Measurements from ENCODE around the gene LHFPL6. TPM values are rescaled to one million over a fixed set of nuclear protein-coding genes. Genes with fewer than 3 reads are reported as not detected.
"Not testable (repeated sequence)": the region's sequence is repeated elsewhere in the genome, so short reads cannot be mapped to it uniquely, and the experiment has no call there.

Gene LHFPL6
- total and polyA plus RNA-seq, 5 donors from 2014 or later = 0.20 to 0.42 TPM; not detected in 3

DNA sequence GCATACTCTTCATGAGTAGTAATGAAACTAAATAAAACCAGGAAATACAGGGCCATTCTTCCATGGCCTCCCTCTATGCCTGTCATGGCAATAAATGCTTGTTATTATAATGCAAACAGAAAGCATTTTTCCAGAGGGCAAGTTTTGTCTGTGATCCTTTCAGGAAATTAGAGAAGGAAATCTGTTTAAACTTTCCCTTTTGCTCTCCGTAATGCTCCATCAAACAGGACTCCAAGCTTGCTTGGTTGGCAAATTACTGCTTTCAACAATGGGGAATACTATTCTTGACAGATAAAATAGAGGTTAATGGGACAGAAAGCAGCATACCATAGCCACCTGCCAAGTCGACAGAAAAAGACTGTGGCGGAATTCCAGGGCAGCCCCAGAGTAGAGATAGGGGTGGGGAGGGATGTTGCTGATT, 252.5 kb downstream of the LHFPL6 start:
- no peaks in the 10 kb centered on the region for H3K36me3 ChIP-seq (ENCODE audit: control insufficient read depth, insufficient read depth, low read length)
- H3K27me3 Mint-ChIP-seq = peaks cover 4% of the 10 kb centered on the region
- ATAC-seq (ENCODE audit: low read depth in 2 of 2) = no peak
- no peaks in the 10 kb centered on the region for H3K4me1 Mint-ChIP-seq
- H3K4me3 Mint-ChIP-seq = no peak overlapping the region
- H3K27ac Mint-ChIP-seq = no peak overlapping the region
- H3K4me1 ChIP-seq (ENCODE audit: control insufficient read depth, insufficient read depth, low read length, poor library complexity, severe bottlenecking) = no peaks in the 10 kb centered on the region
- H3K27me3 ChIP-seq (ENCODE audit: control insufficient read depth, insufficient read depth, low read length) = no peaks in the 10 kb centered on the region
- no peaks in the 10 kb centered on the region for H3K36me3 Mint-ChIP-seq
- H3K9me3 ChIP-seq (ENCODE audit: control insufficient read depth in 2 of 2, low read length in 2 of 2) = no peaks in the 10 kb centered on the region
- H3K9me3 Mint-ChIP-seq = peaks cover 0 to 9% (median 0%) of the 10 kb centered on the region in 7 donors
- no peak for DNase-seq
- H3K4me3 ChIP-seq (ENCODE audit: low read depth, low read length) = no peak overlapping the region
- no peak overlapping the region for H3K27ac ChIP-seq (ENCODE audit: insufficient read depth, low read length, poor library complexity, severe bottlenecking)

DNA sequence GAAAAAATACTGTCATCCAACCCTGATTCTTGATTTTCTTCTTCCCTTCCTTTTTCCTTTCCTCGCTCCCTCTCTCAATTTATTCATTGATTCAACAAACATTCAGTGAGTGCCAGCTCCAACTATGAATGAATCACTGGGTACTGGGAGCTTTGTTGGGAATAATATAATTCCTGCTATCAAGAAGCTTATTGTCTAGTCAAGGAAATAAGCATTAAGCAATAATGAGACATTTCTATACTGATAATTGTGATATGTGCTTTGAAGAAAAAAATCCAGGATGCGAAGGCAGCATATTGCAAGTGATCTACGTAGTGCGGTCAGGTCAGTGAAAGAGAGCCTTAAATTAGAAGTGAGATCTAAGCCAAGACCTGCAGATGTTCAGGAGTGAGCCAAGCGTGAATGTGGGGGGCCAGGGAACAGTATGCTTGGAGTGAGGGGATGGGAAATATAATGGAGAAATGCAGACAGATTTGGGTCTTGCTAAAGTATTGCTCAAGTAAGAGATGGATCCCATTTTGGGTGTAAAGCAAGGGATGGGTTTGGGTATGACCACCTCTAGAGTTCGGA, 253.5 kb downstream of the LHFPL6 start:
- H3K4me3 Mint-ChIP-seq = no peak overlapping the region
- no peaks in the 10 kb centered on the region for H3K4me1 Mint-ChIP-seq
- Histone ChIP-seq H3K27ac (ENCODE audit: insufficient read depth, low read length, poor library complexity, severe bottlenecking) (no peak overlapping the region), H3K9me3 (ENCODE audit: control insufficient read depth in 2 of 2, low read length in 2 of 2) (no peaks in the 10 kb centered on the region), H3K4me3 (ENCODE audit: low read depth, low read length) (no peak overlapping the region), H3K27me3 (ENCODE audit: control insufficient read depth, insufficient read depth, low read length) (no peaks in the 10 kb centered on the region), H3K36me3 (ENCODE audit: control insufficient read depth, insufficient read depth, low read length) (no peaks in the 10 kb centered on the region), H3K4me1 (ENCODE audit: control insufficient read depth, insufficient read depth, low read length, poor library complexity, severe bottlenecking) (no peaks in the 10 kb centered on the region)
- no peak for DNase-seq
- H3K36me3 Mint-ChIP-seq = no peaks in the 10 kb centered on the region
- no peak overlapping the region for H3K27ac Mint-ChIP-seq
- peaks cover 0 to 8% (median 0%) of the 10 kb centered on the region in 7 donors for H3K9me3 Mint-ChIP-seq
- ATAC-seq (ENCODE audit: low read depth in 2 of 2) = no peak
- peaks cover 4% of the 10 kb centered on the region for H3K27me3 Mint-ChIP-seq

DNA sequence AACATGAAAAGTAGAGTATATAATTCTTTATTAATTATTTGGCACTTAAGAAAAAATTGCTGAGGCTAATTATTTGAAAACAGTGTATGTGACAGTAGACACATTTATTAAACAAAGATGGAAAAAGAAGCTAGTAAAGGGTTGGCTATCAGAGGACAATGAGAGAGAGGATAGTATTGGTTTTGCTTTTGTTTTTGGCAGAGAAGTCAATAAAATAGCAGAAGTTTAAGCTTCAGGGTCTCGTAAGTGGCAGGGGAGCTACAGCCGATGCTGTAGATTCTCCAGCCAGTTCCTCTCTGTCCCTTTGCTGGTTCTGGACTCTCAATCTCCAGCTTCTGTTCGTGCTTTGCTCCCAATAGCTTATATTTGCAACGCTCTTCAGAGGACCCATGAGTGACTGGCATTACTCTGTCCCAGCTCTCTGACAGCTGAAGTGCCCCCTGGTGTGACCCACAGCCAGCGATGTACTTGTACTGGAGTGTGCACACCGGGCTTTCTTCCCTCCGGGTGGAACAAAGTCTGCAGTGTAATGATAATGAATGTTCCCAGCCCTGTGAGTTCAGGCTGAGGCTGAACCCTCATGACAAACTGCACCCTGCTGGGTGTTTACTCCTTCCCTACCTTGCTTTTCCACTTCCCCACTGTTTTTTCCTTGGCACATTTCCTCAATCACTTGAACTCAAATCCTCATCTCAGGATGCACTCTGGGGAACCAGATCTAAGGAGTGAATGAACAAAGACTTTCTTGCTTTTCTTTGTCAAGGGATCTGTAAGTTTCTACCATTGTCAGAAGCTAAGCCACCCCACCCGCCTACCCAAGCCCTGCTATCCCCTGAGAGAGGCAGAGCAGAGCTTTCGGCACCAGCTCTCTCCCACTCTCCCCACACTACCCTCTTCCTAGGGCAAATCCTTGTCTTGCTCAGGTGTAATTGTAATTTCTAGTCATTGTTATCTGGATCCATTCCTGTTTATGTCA, 254.8 kb downstream of the LHFPL6 start:
- H3K36me3 ChIP-seq (ENCODE audit: control insufficient read depth, insufficient read depth, low read length) = no peaks in the 10 kb centered on the region
- Mint-ChIP-seq H3K36me3 (no peaks in the 10 kb centered on the region), H3K9me3 (peaks cover 0 to 8% (median 0%) of the 10 kb centered on the region in 7 donors), H3K27me3 (peaks cover 4% of the 10 kb centered on the region), H3K4me1 (no peaks in the 10 kb centered on the region), H3K4me3 (no peak overlapping the region), H3K27ac (no peak overlapping the region)
- no peak overlapping the region for H3K27ac ChIP-seq (ENCODE audit: insufficient read depth, low read length, poor library complexity, severe bottlenecking)
- DNase-seq (no peak), ATAC-seq (ENCODE audit: low read depth in 2 of 2) (no peak)
- no peak overlapping the region for H3K4me3 ChIP-seq (ENCODE audit: low read depth, low read length)
- H3K27me3 ChIP-seq (ENCODE audit: control insufficient read depth, insufficient read depth, low read length) = no peaks in the 10 kb centered on the region
- no peaks in the 10 kb centered on the region for H3K9me3 ChIP-seq (ENCODE audit: control insufficient read depth in 2 of 2, low read length in 2 of 2)
- no peaks in the 10 kb centered on the region for H3K4me1 ChIP-seq (ENCODE audit: control insufficient read depth, insufficient read depth, low read length, poor library complexity, severe bottlenecking)

DNA sequence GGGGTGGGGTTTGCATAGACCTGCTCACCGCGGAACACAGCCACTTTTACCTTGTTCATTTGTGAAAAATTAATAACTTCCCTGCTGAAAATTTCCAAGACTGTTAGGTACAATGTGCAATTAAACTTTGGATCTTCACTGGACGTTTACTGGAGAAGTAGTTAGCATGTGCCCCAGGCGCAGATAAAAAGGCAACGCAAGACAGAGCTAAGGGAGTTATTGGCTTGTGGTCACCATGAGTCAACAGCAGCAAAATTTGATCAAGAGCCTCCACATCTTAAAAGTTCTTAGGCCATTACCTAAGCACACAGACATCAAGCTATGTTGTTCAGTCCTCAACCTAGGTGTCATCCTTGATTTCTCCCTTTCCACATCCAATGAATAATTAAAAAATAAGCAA, 257.0 kb downstream of the LHFPL6 start:
- Mint-ChIP-seq H3K4me3 (no peak overlapping the region), H3K27me3 (peaks cover 4% of the 10 kb centered on the region), H3K9me3 (peaks cover 0 to 8% (median 0%) of the 10 kb centered on the region in 7 donors), H3K36me3 (no peaks in the 10 kb centered on the region), H3K4me1 (no peaks in the 10 kb centered on the region), H3K27ac (no peak overlapping the region)
- Histone ChIP-seq H3K27me3 (ENCODE audit: control insufficient read depth, insufficient read depth, low read length) (no peaks in the 10 kb centered on the region), H3K9me3 (ENCODE audit: control insufficient read depth in 2 of 2, low read length in 2 of 2) (no peaks in the 10 kb centered on the region), H3K27ac (ENCODE audit: insufficient read depth, low read length, poor library complexity, severe bottlenecking) (no peak overlapping the region), H3K4me3 (ENCODE audit: low read depth, low read length) (no peak overlapping the region), H3K4me1 (ENCODE audit: control insufficient read depth, insufficient read depth, low read length, poor library complexity, severe bottlenecking) (no peaks in the 10 kb centered on the region), H3K36me3 (ENCODE audit: control insufficient read depth, insufficient read depth, low read length) (no peaks in the 10 kb centered on the region)
- ATAC-seq (ENCODE audit: low read depth in 2 of 2) (no peak), DNase-seq (no peak)

DNA sequence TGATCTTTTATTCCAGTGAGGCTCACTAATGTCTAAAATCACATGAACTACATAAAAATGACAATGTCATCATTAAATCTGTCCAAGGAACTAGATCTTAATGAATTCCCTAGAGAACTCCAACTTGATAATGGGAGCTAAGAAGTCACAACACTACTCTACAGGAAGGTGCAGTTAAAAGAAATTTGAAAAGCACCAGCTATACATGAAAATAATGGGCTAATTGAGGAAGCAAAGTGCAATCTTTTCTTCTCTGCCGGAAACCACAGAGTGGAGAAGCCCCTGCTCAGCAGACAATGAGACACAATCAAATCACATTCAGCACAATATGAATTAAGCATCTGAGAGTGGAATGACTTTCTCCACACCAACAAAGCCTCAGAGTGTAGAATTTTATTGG, 261.7 kb downstream of the LHFPL6 start:
- no peaks in the 10 kb centered on the region for H3K27me3 ChIP-seq (ENCODE audit: control insufficient read depth, insufficient read depth, low read length)
- no peak overlapping the region for H3K27ac Mint-ChIP-seq
- H3K4me1 Mint-ChIP-seq = no peaks in the 10 kb centered on the region
- no peaks in the 10 kb centered on the region for H3K36me3 Mint-ChIP-seq
- ATAC-seq (ENCODE audit: low read depth in 2 of 2) = no peak
- no peak overlapping the region for H3K4me3 ChIP-seq (ENCODE audit: low read depth, low read length)
- H3K9me3 ChIP-seq (ENCODE audit: control insufficient read depth in 2 of 2, low read length in 2 of 2) = no peaks in the 10 kb centered on the region
- H3K36me3 ChIP-seq (ENCODE audit: control insufficient read depth, insufficient read depth, low read length) = no peaks in the 10 kb centered on the region
- peaks cover 0 to 2% (median 0%) of the 10 kb centered on the region in 7 donors for H3K9me3 Mint-ChIP-seq
- DNase-seq = no peak
- H3K27me3 Mint-ChIP-seq = no peaks in the 10 kb centered on the region
- no peaks in the 10 kb centered on the region for H3K4me1 ChIP-seq (ENCODE audit: control insufficient read depth, insufficient read depth, low read length, poor library complexity, severe bottlenecking)
- H3K4me3 Mint-ChIP-seq = no peak overlapping the region
- H3K27ac ChIP-seq (ENCODE audit: insufficient read depth, low read length, poor library complexity, severe bottlenecking) = no peak overlapping the region

- H3K4me3 Mint-ChIP-seq; H3K4me3 ChIP-seq (ENCODE audit: low read depth, low read length); H3K9me3 Mint-ChIP-seq; H3K9me3 ChIP-seq (ENCODE audit: control insufficient read depth in 2 of 2, low read length in 2 of 2); H3K4me1 ChIP-seq (ENCODE audit: control insufficient read depth, insufficient read depth, low read length, poor library complexity, severe bottlenecking); H3K27me3 ChIP-seq (ENCODE audit: control insufficient read depth, insufficient read depth, low read length); ATAC-seq (ENCODE audit: low read depth in 2 of 2); H3K36me3 ChIP-seq (ENCODE audit: control insufficient read depth, insufficient read depth, low read length); H3K27me3 Mint-ChIP-seq; H3K36me3 Mint-ChIP-seq; H3K4me1 Mint-ChIP-seq; H3K27ac Mint-ChIP-seq; H3K27ac ChIP-seq (ENCODE audit: insufficient read depth, low read length, poor library complexity, severe bottlenecking); DNase-seq: not testable (repeated sequence)
Observed at GRCh38 chr13:39338114-39338513, 264.9 kb downstream of the LHFPL6 start.

GRCh38 chr13:39336937-39337336, 266.1 kb downstream of the LHFPL6 start:
- Histone ChIP-seq H3K9me3 (ENCODE audit: control insufficient read depth in 2 of 2, low read length in 2 of 2) (no peaks in the 10 kb centered on the region), H3K4me1 (ENCODE audit: control insufficient read depth, insufficient read depth, low read length, poor library complexity, severe bottlenecking) (no peaks in the 10 kb centered on the region), H3K4me3 (ENCODE audit: low read depth, low read length) (no peak overlapping the region), H3K27me3 (ENCODE audit: control insufficient read depth, insufficient read depth, low read length) (no peaks in the 10 kb centered on the region), H3K36me3 (ENCODE audit: control insufficient read depth, insufficient read depth, low read length) (no peaks in the 10 kb centered on the region), H3K27ac (ENCODE audit: insufficient read depth, low read length, poor library complexity, severe bottlenecking) (no peak overlapping the region)
- H3K36me3 Mint-ChIP-seq = no peaks in the 10 kb centered on the region
- H3K9me3 Mint-ChIP-seq = peaks cover 0 to 4% (median 0%) of the 10 kb centered on the region in 7 donors
- no peak overlapping the region for H3K27ac Mint-ChIP-seq
- no peaks in the 10 kb centered on the region for H3K4me1 Mint-ChIP-seq
- DNase-seq = no peak
- H3K27me3 Mint-ChIP-seq = no peaks in the 10 kb centered on the region
- no peak overlapping the region for H3K4me3 Mint-ChIP-seq
- no peak for ATAC-seq (ENCODE audit: low read depth in 2 of 2)

All from CD4-positive, CD25-positive, alpha-beta regulatory T cell (primary cell).